Activated CD4-positive, alpha-beta memory T cell treated with anti-CD3 and anti-CD28 coated beads, Interleukin-2, amount 10 ng/mL, durations not matched to agents 7 days and 5 days (primary cell): ENCODE measurements around the gene DESI1. TPM values are rescaled to one million over a fixed set of nuclear protein-coding genes. Genes with fewer than 3 reads are reported as not detected.
"Not testable (repeated sequence)": the region's sequence is repeated elsewhere in the genome, so short reads cannot be mapped to it uniquely, and the experiment has no call there.

ENCODE experiments used
- CTCF ChIA-PET: fragments of 350-600 bp; sonication (Branson Sonifier 250); formaldehyde crosslinking; loops from one replicate; lab custom pipeline; 2021; ENCODE audit warnings: antibody characterized with exemption, inconsistent platforms; lab: Charles Lee
- POLR2A ChIA-PET: fragments of 350-600 bp; sonication (Branson Sonifier 250); formaldehyde crosslinking; loops from one replicate; lab custom pipeline; 2021; ENCODE audit warnings: antibody characterized with exemption; lab: Charles Lee
- DNase-seq: peaks from one replicate; pipeline ENCODE4 v3.0.0-alpha.2; 2020
- H3K27ac Mint-ChIP-seq: one replicate; pipeline ENCODE4 v1.8.0; 2021; ENCODE audit warnings: mild to moderate bottlenecking, mixed read lengths
- H3K27me3 Mint-ChIP-seq: one replicate; pipeline ENCODE4 v1.8.0; 2021; ENCODE audit warnings: mixed read lengths
- H3K36me3 Mint-ChIP-seq: one replicate; pipeline ENCODE4 v1.8.0; 2021; ENCODE audit warnings: low read depth, mixed read lengths
- H3K4me1 Mint-ChIP-seq: one replicate; pipeline ENCODE4 v1.8.0; 2021; ENCODE audit warnings: mixed read lengths
- H3K4me3 Mint-ChIP-seq: one replicate; pipeline ENCODE4 v1.8.0; 2021; ENCODE audit warnings: mild to moderate bottlenecking, mixed read lengths
- H3K9me3 Mint-ChIP-seq: one replicate; pipeline ENCODE4 v1.8.0; 2021; ENCODE audit warnings: mixed read lengths
- total RNA-seq, 2 experiments: library from RNA; stranded (reverse); gene quantifications; one replicate each; pipeline ENCODE4 v1.2.3, GENCODE V29; 2021

The DESI1 gene
- total RNA-seq, 2 experiments from 2014 or later = 49.3 to 53.6 TPM

DNA sequence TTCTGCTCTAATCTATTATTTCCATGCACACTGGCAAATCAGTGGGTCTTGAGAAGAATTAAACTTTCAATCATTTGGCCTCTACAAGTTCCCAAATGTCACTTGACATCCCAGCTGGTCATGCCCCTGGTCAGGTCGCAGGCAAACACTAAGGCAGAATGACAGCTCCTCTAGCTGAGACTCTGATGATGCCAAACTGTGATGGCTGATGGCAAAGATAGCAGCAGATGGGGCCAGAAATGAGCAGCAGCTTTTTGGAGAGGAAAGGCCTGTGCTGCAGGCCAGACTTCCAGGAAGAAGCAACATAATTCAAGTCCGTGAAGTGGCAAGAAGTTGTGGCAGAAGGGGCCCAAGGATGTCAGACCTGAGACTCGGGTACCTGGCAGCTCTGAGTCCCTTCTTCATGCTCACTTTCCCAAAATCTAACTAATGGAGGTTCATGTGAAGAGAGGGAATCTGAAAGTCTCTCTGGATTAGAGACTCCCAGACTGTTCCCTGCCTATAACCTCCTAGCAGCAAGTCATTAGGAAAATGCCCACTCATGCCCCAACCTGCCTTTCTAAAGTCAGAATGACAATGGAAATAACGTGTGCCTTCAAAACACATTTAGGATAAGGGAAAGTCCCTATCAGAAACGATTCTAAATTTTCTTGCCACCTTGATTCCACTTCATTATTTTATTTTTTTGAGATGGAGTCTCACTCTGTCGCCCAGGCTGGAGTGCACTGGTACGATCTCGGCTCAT is 21.8 kb downstream of the DESI1 start:
- Mint-ChIP-seq H3K27ac (no peak overlapping the region), H3K27me3 (no peaks in the 10 kb centered on the region), H3K36me3 (peaks cover 34% of the 10 kb centered on the region), H3K4me3 (no peak overlapping the region), H3K4me1 (peaks cover 23% of the 10 kb centered on the region), H3K9me3 (no peaks in the 10 kb centered on the region)
- DNase-seq = no peak
- POLR2A ChIA-PET = interaction anchor here (1.9 to 3.6 kb wide), 3 partner anchors 9 to 21 kb away, joined by 6 to 30 read pairs (median 15); partner anchors contain the start of genes DESI1, PMM1 and XRCC6
- CTCF ChIA-PET = interaction anchor here (1.1 to 2.1 kb wide), 4 partner anchors 9 to 68 kb away, joined by 4 to 13 read pairs (median 4); partner anchors contain the start of gene PMM1

GRCh38 chr22:41598081-41598480 is 22.8 kb downstream of the DESI1 start:
- H3K27me3 Mint-ChIP-seq = no peaks in the 10 kb centered on the region
- no peak for DNase-seq
- ChIA-PET CTCF (interaction anchor here (1.1 to 2.1 kb wide), 5 partner anchors 8 to 106 kb away, joined by 3 to 13 read pairs (median 4); partner anchors contain the start of gene PMM1), POLR2A (interaction anchor here (2.7 to 3.6 kb wide), 2 partner anchors 8 to 22 kb away, joined by 15 to 30 read pairs; partner anchors contain the start of genes DESI1, PMM1 and XRCC6)
- no peak overlapping the region for H3K4me3 Mint-ChIP-seq
- peaks cover 26% of the 10 kb centered on the region for H3K36me3 Mint-ChIP-seq
- no peaks in the 10 kb centered on the region for H3K9me3 Mint-ChIP-seq
- H3K27ac Mint-ChIP-seq = no peak overlapping the region
- peaks cover 14% of the 10 kb centered on the region for H3K4me1 Mint-ChIP-seq

DNA sequence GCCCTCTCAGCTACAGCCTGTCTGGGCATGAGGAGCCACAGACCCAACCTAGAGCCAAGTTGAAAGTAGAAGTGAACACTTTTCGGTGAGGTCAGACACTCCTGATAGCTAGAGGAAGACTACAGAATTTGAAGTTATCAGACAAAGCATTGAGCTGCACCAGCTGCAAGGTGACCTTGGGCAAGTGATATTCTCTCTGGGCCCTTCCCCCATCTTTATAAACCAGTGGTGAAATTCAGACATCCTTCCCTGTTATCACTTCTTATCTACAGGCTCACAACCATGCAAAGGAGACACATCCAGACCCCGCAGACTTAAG is 23.2 kb downstream of the DESI1 start:
- Mint-ChIP-seq H3K27ac (no peak overlapping the region), H3K27me3 (no peaks in the 10 kb centered on the region), H3K36me3 (peaks cover 21% of the 10 kb centered on the region), H3K4me1 (peaks cover 9% of the 10 kb centered on the region), H3K4me3 (no peak overlapping the region), H3K9me3 (no peaks in the 10 kb centered on the region)
- ChIA-PET POLR2A (interaction anchor here (2.7 to 3.6 kb wide), 2 partner anchors 8 to 23 kb away, joined by 15 to 30 read pairs; partner anchors contain the start of genes DESI1, PMM1 and XRCC6), CTCF (interaction anchor here (0.6 to 2.1 kb wide), 7 partner anchors 9 to 106 kb away, joined by 3 to 13 read pairs (median 4); partner anchors contain the start of genes DESI1 and XRCC6)
- no peak for DNase-seq

DNA sequence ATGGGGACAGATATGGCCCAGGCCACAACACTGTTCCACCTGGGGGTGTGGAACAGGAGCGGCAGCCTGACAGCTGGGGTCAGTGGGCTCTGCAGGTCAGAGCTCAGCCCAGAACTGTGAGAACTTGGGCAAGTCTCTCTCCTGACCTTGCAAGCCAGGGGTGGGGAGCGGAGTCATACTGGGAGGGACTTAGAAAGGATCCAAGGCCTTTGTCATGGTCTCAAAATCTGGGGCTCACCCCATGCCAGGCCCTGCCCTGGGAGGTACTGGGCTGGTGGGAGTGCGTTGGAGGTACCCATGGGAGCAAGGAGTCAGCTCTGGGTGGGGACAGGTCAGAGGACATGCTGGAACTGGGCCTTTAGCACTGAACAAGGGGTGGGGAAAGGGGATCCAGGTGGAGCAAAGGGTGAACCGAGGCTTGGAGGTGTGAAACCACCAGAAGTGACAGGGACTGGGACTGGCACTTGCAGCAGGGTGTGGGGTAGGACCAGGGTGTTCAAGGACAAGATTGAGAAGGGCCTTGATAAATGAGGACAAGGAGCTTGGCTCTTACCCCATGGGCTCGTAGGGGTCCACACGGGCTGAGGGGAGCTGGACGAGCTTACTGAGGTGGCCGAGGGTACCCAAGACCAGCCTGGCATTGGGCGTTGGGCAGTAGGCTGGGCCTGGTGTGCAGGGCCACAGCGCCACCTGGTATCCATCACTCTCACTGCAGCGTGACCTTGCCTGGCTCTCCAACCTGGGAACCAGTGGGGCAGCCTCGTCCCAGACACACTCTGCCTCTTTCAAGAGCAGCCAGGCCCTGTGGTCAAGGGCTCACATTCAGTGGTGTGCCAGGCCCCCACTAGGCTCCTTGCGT is 23.8 kb downstream of the DESI1 start:
- Mint-ChIP-seq H3K4me1 (peaks cover 5% of the 10 kb centered on the region), H3K27me3 (no peaks in the 10 kb centered on the region), H3K27ac (no peak overlapping the region), H3K9me3 (no peaks in the 10 kb centered on the region), H3K4me3 (no peak overlapping the region), H3K36me3 (peaks cover 15% of the 10 kb centered on the region)
- ChIA-PET POLR2A (interaction anchor here (2.7 to 3.6 kb wide), 2 partner anchors 7 to 23 kb away, joined by 15 to 30 read pairs; partner anchors contain the start of genes DESI1, PMM1 and XRCC6), CTCF (interaction anchor here (0.6 to 2.1 kb wide), 6 partner anchors 9 to 193 kb away, joined by 3 to 13 read pairs (median 4); partner anchors contain the start of genes DESI1 and XRCC6)
- peak; percentile 46 for DNase-seq

- CTCF ChIA-PET = no interaction called here
- Mint-ChIP-seq H3K36me3 (peaks cover 5% of the 10 kb centered on the region), H3K9me3 (no peaks in the 10 kb centered on the region), H3K4me3 (no peak overlapping the region), H3K27ac (no peak overlapping the region), H3K27me3 (no peaks in the 10 kb centered on the region), H3K4me1 (peaks cover 5% of the 10 kb centered on the region)
- no peak for DNase-seq
- POLR2A ChIA-PET = no interaction called here
Observed at GRCh38 chr22:41595703-41596102, 25.1 kb downstream of the DESI1 start.

DNA sequence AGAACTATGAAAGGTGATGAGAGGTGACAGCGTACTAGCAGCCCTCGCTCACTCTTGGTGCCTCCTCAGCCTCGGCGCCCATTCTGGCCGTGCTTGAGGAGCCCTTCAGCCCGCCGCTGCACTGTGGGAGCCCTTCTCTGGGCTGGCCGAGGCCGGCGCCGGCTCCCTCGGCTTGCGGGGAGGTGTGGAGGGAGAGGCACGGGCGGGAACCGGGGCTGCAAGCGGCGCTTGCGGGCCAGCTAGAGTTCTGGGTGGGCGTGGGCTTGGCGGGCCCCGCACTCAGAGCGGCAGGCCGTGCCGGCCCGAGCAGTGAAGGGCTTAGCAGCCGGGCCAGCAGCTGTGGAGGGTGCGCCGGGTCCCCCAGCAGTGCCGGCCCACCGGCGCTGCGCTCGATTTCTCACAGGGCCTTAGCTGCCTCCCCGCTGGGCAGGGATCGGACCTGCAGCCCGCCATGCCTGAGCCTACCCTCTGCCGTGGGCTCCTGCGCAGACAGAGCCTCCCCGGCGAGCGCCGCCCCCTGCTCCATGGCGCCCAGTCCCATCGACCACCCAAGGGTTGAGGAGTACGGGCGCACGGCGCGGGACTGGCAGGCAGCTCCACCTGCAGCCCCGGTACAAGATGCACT is 27.4 kb downstream of the DESI1 start:
- H3K27me3 Mint-ChIP-seq, H3K27ac Mint-ChIP-seq, H3K4me3 Mint-ChIP-seq, H3K9me3 Mint-ChIP-seq, H3K36me3 Mint-ChIP-seq, DNase-seq: not testable (repeated sequence)
- ChIA-PET POLR2A (interaction anchor here (1.7 to 7.1 kb wide), 2 partner anchors 11 to 27 kb away, joined by 9 to 158 read pairs; partner anchors contain the start of genes DESI1 and XRCC6), CTCF (interaction anchor here (1.1 to 1.6 kb wide), 2 partner anchors 26 to 73 kb away, joined by 3 to 5 read pairs; no protein-coding TSS in a partner anchor)
- H3K4me1 Mint-ChIP-seq = peaks cover 17% of the 10 kb centered on the region

DNA sequence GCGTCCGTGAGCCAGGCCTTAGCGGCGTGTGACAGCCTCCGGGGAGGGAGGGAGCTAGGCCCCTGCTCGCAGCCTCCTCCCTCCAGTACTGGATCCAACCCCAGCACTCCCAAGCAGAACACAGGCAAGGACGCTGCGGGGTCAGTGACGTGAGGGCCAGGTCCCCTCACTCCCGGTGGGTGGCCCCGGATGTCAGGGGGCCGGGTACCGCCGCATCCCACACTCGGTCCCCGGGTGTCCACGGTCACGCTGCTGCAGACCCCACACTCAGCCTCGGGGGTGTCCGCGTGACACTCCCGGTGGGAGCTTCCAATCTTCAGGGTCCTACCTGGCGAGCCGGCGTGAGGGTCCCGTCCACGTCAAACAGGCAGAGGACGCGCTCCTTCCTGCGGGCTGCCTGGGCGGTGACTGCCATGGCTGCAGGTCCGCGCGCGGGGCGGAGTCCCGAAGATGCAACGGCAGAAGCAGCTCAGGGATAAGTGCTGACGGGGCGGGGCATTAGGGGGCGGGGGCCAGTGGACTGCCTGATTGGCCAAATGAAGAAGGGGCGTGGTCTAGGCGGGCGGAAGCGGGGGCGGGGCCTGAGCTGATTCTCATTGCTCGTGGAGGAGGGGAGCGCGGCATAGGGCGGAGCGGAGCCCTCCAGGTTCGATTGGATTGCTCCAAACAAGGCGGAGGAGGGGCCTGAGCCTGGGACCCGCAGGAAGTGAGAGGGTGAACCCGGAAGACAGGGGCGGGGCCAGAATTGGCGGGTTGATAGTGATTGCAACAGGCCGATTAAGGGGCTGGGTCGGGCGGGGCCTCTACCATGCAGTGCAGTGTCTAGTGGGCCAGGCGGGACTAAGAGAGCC is 31.2 kb downstream of the DESI1 start, which contains the start of gene PMM1:
PMM1 (minus strand) TSS at position 450 of the 851 bp plus-strand sequence; CDS start at position 415, 35 bp downstream.
- CTCF ChIA-PET = interaction anchor here (0.7 to 2.1 kb wide), 20 partner anchors 9 to 357 kb away, joined by 3 to 15 read pairs (median 4); partner anchors contain the start of genes DESI1, POLR3H, XRCC6 and ZC3H7B
- no peaks in the 10 kb centered on the region for H3K9me3 Mint-ChIP-seq
- peak within 1 kb of the TSS; percentile 96 for H3K4me3 Mint-ChIP-seq
- peaks cover 26% of the 10 kb centered on the region for H3K4me1 Mint-ChIP-seq
- peak; percentile 100 for DNase-seq
- no peaks in the 10 kb centered on the region for H3K27me3 Mint-ChIP-seq
- H3K36me3 Mint-ChIP-seq = peaks cover 6% of the 10 kb centered on the region
- H3K27ac Mint-ChIP-seq = peak within 1 kb of the TSS; percentile 87
- POLR2A ChIA-PET = interaction anchor here (0.7 to 7.1 kb wide), 34 partner anchors 8 to 1026 kb away, joined by 3 to 158 read pairs (median 6); partner anchors contain the start of genes ACO2, CCDC134, CENPM and DESI1

- H3K9me3 Mint-ChIP-seq = no peaks in the 10 kb centered on the region
- H3K36me3 Mint-ChIP-seq = peaks cover 22% of the 10 kb centered on the region
- ChIA-PET POLR2A (interaction anchor here (7.1 kb wide), 1 partner anchor 33 kb away, joined by 158 read pairs; the partner anchor contains the start of genes DESI1 and XRCC6), CTCF (interaction anchor here (0.7 kb wide), 1 partner anchor 60 kb away, joined by 6 read pairs; no protein-coding TSS in a partner anchor)
- no peak for DNase-seq
- H3K4me1 Mint-ChIP-seq = peaks cover 26% of the 10 kb centered on the region
- peak overlapping the region; percentile 21 for H3K27ac Mint-ChIP-seq
- no peaks in the 10 kb centered on the region for H3K27me3 Mint-ChIP-seq
- no peak overlapping the region for H3K4me3 Mint-ChIP-seq
Observed at GRCh38 chr22:41587347-41587723, 33.5 kb downstream of the DESI1 start.

DNA sequence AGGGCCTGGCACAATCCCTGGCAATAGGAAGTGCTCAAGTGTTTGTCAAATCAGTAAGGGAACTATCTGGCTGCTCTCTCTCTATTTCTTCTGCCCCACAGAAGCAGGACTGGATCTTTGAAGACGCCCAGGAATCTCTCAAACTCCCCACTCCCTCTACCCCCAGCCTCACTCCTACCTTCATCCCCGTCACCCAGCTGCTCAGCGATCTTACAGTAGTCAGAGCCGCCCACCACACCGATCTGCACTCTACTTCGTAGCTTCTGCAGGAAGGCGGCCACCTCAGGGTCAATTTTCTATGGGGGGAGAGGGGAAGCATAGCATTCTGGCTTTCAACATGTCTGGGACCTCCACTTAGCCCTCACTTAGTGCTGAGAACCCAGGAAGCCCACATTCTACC is 34.9 kb downstream of the DESI1 start:
- ChIA-PET CTCF (no interaction called here), POLR2A (interaction anchor here (1.6 kb wide), 1 partner anchor 299 kb away, joined by 3 read pairs; no protein-coding TSS in a partner anchor)
- no peaks in the 10 kb centered on the region for H3K27me3 Mint-ChIP-seq
- no peak overlapping the region for H3K27ac Mint-ChIP-seq
- H3K4me1 Mint-ChIP-seq = peaks cover 24% of the 10 kb centered on the region
- DNase-seq = no peak
- H3K9me3 Mint-ChIP-seq = no peaks in the 10 kb centered on the region
- peaks cover 24% of the 10 kb centered on the region for H3K36me3 Mint-ChIP-seq
- no peak overlapping the region for H3K4me3 Mint-ChIP-seq

GRCh38 chr22:41584881-41585280 is 36.0 kb downstream of the DESI1 start:
- ChIA-PET POLR2A (interaction anchor here (1.6 kb wide), 1 partner anchor 298 kb away, joined by 3 read pairs; no protein-coding TSS in a partner anchor), CTCF (no interaction called here)
- H3K4me3 Mint-ChIP-seq = no peak overlapping the region
- peaks cover 27% of the 10 kb centered on the region for H3K4me1 Mint-ChIP-seq
- H3K27me3 Mint-ChIP-seq = no peaks in the 10 kb centered on the region
- no peak for DNase-seq
- H3K9me3 Mint-ChIP-seq = no peaks in the 10 kb centered on the region
- H3K27ac Mint-ChIP-seq = no peak overlapping the region
- H3K36me3 Mint-ChIP-seq = peaks cover 30% of the 10 kb centered on the region

- POLR2A ChIA-PET = no interaction called here
- no peaks in the 10 kb centered on the region for H3K27me3 Mint-ChIP-seq
- no peak overlapping the region for H3K4me3 Mint-ChIP-seq
- DNase-seq = no peak
- H3K27ac Mint-ChIP-seq = no peak overlapping the region
- H3K4me1 Mint-ChIP-seq = peaks cover 10% of the 10 kb centered on the region
- CTCF ChIA-PET = no interaction called here
- no peaks in the 10 kb centered on the region for H3K9me3 Mint-ChIP-seq
- peaks cover 34% of the 10 kb centered on the region for H3K36me3 Mint-ChIP-seq
Observed at GRCh38 chr22:41582694-41583093, 38.1 kb downstream of the DESI1 start.
